ENCODE results near the gene CRTC3. TPM values are rescaled to one million over a fixed set of nuclear protein-coding genes. Genes with fewer than 3 reads are reported as not detected.

CRTC3 gene
- total RNA-seq, 1 experiment from 2014 or later = 45.0 TPM

- in situ Hi-C loops (cut with HindIII; ENCODE audit: low pct_unique_long_range_greater_than_20kb, low sequenced_read_pairs) (no loop called here), intact Hi-C loops (cut with micrococcal nuclease; ENCODE audit: unreplicated experiment) (no loop called here)
- Histone ChIP-seq H3K9me3 (ENCODE audit: control insufficient read depth, insufficient read depth, low read depth, low read length) (no peaks in the 10 kb centered on the region), H3K27ac (ENCODE audit: low read length) (peak overlapping the region; percentile 86), H3K4me3 (ENCODE audit: low read depth in 2 of 2, low read length in 2 of 2) (peak overlapping the region; percentile 59 to 78), H3K4me1 (ENCODE audit: control insufficient read depth, insufficient read depth, low read length) (no peaks in the 10 kb centered on the region), H3K27me3 (ENCODE audit: control insufficient read depth, insufficient read depth, low read length) (no peaks in the 10 kb centered on the region), H3K36me3 (ENCODE audit: control insufficient read depth, insufficient read depth, low read length) (no peaks in the 10 kb centered on the region)
- ChIA-PET CTCF (no interaction called here), POLR2A (interaction anchor here (0.7 kb wide), 1 partner anchor 98 kb away, joined by 3 read pairs; no protein-coding TSS in a partner anchor)
- ATAC-seq = peak; percentile 96
- DNase-seq (ENCODE audit: low read depth, low spot score) = no peak
- peak; percentile 81 for TF ChIP-seq POLR2AphosphoS5 (IDR thresholded peaks at IDR 0.05; ENCODE audit: low read depth, low read length)
- TF ChIP-seq, protein P1, sequence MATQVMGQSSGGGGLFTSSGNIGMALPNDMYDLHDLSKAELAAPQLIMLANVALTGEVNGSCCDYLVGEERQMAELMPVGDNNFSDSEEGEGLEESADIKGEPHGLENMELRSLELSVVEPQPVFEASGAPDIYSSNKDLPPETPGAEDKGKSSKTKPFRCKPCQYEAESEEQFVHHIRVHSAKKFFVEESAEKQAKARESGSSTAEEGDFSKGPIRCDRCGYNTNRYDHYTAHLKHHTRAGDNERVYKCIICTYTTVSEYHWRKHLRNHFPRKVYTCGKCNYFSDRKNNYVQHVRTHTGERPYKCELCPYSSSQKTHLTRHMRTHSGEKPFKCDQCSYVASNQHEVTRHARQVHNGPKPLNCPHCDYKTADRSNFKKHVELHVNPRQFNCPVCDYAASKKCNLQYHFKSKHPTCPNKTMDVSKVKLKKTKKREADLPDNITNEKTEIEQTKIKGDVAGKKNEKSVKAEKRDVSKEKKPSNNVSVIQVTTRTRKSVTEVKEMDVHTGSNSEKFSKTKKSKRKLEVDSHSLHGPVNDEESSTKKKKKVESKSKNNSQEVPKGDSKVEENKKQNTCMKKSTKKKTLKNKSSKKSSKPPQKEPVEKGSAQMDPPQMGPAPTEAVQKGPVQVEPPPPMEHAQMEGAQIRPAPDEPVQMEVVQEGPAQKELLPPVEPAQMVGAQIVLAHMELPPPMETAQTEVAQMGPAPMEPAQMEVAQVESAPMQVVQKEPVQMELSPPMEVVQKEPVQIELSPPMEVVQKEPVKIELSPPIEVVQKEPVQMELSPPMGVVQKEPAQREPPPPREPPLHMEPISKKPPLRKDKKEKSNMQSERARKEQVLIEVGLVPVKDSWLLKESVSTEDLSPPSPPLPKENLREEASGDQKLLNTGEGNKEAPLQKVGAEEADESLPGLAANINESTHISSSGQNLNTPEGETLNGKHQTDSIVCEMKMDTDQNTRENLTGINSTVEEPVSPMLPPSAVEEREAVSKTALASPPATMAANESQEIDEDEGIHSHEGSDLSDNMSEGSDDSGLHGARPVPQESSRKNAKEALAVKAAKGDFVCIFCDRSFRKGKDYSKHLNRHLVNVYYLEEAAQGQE (IDR thresholded peaks at IDR 0.05; ENCODE audit: insufficient read depth in 1 of 2, low read depth in 2 of 2, low read length in 1 of 2) = no peak
- BruUV-seq (replicated peaks) = no TSS peak
These were observed 135.8 kb downstream of the CRTC3 start for GRCh38 chr15:90665288-90666134.

DNA sequence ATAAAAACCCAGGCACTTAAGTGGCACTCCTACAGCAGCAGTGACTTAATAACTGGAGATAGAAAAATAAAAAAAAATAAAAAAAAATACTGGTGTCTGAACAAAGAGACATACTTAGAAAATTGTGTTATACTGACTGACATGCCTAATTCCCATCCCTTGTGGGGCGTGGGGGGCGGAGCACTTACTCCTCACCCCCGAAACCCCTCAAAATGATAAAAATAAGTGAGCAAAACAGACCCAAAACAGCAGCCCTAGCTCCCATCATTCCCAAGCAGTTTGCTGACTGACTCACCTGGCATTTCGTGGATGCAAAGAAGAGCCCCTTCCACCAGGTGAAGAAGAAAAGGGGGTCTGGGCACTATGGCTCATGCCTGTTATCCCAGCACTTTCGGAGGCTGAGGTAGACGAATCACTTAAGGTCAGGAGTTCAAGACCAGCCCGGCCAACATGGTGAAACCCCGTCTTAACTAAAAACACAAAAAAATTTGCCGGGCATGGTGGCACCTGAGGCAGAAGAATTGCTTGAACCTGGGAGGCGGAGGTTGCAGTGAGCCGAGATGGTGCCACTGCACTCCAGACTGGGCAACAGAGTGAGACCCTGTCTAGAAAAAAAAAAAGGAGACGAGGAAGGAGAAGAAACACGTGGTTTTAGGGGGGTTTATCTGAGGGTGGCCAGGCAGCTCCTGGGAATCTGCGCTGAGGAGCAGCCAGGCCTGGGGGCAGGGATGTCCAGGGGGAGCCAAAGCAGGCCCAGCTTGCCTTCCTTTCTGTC is 136.6 kb downstream of the CRTC3 start:
- TF ChIP-seq, protein P1 (IDR thresholded peaks at IDR 0.05; ENCODE audit: insufficient read depth in 1 of 2, low read depth in 2 of 2, low read length in 1 of 2) = no peak
- TF ChIP-seq SIN3A (IDR thresholded peaks at IDR 0.05; ENCODE audit: borderline replicate concordance, insufficient read depth, low read depth, low read length) (no peak), POLR2AphosphoS5 (IDR thresholded peaks at IDR 0.05; ENCODE audit: low read depth, low read length) (no peak), CTCF (IDR thresholded peaks at IDR 0.05) (no peak), TCF7L2 (IDR thresholded peaks at IDR 0.05; ENCODE audit: low read depth, low read length) (no peak)
- Histone ChIP-seq H3K4me1 (ENCODE audit: control insufficient read depth, insufficient read depth, low read length) (no peaks in the 10 kb centered on the region), H3K9me3 (ENCODE audit: control insufficient read depth, insufficient read depth, low read depth, low read length) (no peaks in the 10 kb centered on the region), H3K27ac (ENCODE audit: low read length) (peak overlapping the region; percentile 86), H3K36me3 (ENCODE audit: control insufficient read depth, insufficient read depth, low read length) (no peaks in the 10 kb centered on the region), H3K27me3 (ENCODE audit: control insufficient read depth, insufficient read depth, low read length) (no peaks in the 10 kb centered on the region), H3K4me3 (ENCODE audit: low read depth in 2 of 2, low read length in 2 of 2) (peak overlapping the region; percentile 59 to 78)
- in situ Hi-C loops (cut with HindIII; ENCODE audit: low pct_unique_long_range_greater_than_20kb, low sequenced_read_pairs) (no loop called here), intact Hi-C loops (cut with micrococcal nuclease; ENCODE audit: unreplicated experiment) (no loop called here)
- ChIA-PET CTCF (no interaction called here), POLR2A (interaction anchor here (0.6 kb wide), 1 partner anchor 279 kb away, joined by 16 read pairs; no protein-coding TSS in a partner anchor)
- no TSS peak for BruUV-seq (replicated peaks)
- DNase-seq (ENCODE audit: low read depth, low spot score) = no peak
- no peak for ATAC-seq

All from Panc1 (cell line).